Fibroblast of gingiva (primary cell): Measurements from ENCODE around the gene PAX5.

ENCODE experiments used
- DNase-seq: peaks from one replicate; pipeline ENCODE4 v3.0.0-alpha.2; 2011; ENCODE audit warnings: low read depth

PAX5 gene

DNA sequence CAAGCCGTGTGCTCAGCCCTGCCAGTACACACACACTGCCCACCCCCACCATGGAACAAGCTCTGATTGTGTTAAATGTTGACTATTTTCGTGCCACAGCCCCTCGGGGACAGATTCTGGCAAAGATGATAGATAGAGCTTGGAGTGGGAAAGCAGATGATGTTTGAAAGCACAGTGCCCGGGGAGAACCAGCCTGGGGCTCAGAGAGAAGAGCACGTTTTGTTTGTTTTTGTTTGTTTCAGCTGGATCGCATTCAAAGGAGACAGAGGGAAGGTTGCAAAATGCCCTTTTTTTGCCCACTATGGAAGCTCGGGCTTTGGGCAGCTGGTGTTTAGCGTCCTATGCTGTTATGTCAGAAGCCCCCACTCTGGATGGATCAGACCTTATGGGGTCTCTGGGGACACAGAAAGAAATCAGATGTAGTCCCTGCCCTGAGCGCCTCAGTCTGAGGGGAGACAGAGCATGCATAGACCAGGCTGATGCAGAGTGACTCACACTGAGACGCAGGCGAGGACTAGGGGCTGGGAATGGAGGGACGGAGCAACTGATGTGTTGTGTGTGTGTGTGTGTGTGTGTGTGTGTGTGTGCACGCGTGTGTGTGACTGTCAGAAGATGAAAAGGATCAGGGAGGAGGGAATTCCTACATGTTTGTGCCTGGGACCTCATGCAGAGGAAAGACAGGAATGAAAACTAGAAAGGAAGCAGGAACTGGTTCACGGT lies 231.7 kb downstream of the PAX5 start:
- peak; percentile 38 for DNase-seq

- DNase-seq: no peak
Measured at GRCh38 chr9:36800455-36800854, 233.6 kb downstream of the PAX5 start.

GRCh38 chr9:36798350-36799065 lies 235.6 kb downstream of the PAX5 start:
- no peak for DNase-seq

GRCh38 chr9:36797471-36798220 lies 236.4 kb downstream of the PAX5 start:
- no peak for DNase-seq

- no peak for DNase-seq
Measured at GRCh38 chr9:36796671-36797419, 237.2 kb downstream of the PAX5 start.

GRCh38 chr9:36794461-36794860 lies 239.6 kb downstream of the PAX5 start:
- no peak for DNase-seq

DNA sequence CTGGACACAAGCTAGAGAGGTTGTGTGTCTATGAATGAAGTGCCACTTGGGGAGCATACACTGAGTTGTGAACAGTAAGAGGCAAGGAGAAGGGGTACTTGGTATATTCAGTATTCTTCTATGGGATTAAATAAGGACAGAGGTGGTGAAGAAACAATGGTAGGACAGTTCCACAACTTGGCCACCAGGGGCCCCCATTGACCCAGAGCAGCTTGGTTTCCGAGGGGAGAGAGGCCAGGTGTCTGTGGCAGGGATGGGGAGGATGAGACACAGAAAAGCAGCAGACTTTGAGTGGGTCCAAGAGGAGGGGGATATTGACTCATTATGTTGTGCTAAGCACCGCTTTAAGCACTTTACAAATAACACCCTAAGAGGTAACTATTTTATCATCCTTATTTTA lies 240.8 kb downstream of the PAX5 start:
- no peak for DNase-seq

- DNase-seq: no peak
Measured at GRCh38 chr9:36791222-36791950, 242.7 kb downstream of the PAX5 start.

DNA sequence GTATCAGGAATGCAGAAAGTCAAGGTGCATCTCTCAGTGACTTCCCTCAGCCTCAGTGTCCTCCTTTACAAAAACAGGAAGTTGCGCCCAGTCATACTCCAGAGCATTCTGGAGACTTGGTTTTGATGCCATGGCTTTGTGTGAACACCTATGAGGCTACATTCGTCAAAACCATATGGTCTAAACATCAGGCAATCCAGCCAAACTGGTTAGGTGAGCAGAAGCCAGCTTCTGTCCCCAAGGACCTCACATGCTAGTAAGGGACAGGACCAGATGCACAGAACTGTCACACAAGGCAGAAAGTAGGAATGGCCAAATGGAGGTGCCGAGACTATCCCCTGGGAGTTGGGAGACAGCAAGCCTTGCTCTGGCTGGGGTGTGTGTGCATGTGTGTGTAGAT lies 244.2 kb downstream of the PAX5 start:
- no peak for DNase-seq

DNA sequence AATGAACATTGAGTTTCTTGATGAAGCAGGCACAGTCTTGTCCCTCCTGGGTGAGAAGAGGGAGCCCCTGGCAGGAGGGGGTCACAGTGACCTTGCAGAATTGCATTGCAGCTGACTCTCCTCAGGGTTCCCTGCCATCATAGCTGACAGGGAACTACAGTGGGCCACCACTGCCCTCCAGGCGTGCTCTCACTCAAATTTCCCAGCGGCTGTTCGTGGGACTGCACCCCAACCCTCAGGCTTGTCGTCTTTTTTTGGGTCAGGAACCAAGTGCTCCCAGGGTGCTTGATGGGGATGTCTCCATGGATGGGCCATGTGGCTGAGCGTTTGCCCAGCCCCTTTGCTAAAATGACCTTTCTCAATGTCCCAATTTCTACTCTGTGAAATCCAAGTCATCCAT lies 245.5 kb downstream of the PAX5 start:
- no peak for DNase-seq

DNA sequence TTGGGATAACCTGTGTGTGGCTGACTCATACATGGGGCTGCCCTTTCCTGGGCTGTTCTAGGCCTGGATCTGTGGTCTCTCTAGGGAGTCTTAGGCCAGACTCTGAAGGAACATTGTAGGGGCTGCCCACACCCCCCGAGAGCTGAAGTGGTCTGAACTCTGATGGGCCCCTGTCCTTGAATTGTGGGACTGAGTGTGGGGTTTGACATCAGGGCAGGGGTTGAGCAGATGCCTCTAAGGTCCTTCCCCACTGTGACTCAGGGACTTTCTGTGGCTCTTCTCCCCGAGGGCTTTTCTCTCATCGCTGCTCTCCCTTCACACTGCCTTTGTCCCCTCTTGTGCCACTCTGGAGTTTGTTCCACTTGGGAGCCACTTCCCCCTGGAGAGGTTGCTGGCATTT lies 246.4 kb downstream of the PAX5 start:
- no peak for DNase-seq
